Fibroblast of skin of right biceps (primary cell): Measurements from ENCODE around the gene ZNF746.
A peak's percentile ranks its signal among the peaks of the same experiment; 100 is the strongest.
"Not testable (repeated sequence)": the region's sequence is repeated elsewhere in the genome, so short reads cannot be mapped to it uniquely, and the experiment has no call there.

Experiments
- DNase-seq: peaks from one replicate; pipeline ENCODE4 v3.0.0-alpha.2; 2013

The ZNF746 gene

DNA sequence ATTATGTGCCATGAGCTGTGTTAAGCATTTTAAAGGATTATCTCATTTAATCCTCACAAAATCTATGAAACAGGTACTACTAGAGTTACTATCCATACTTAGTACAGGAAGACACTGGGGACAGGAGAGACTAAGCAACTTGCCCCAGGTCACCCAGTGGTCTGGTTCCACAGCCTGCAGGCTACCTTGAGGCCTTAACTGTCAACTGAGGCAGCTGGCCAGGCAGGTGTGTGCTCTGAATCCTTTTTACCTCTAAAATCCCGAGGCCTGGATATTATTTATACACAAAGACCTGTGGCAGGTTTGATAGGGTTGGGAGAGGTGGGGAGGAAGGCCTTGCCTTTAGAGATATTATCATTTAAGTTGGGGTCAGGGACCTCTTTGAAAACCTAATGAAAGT is 39.8 kb downstream of the ZNF746 start:
- DNase-seq: no peak

DNA sequence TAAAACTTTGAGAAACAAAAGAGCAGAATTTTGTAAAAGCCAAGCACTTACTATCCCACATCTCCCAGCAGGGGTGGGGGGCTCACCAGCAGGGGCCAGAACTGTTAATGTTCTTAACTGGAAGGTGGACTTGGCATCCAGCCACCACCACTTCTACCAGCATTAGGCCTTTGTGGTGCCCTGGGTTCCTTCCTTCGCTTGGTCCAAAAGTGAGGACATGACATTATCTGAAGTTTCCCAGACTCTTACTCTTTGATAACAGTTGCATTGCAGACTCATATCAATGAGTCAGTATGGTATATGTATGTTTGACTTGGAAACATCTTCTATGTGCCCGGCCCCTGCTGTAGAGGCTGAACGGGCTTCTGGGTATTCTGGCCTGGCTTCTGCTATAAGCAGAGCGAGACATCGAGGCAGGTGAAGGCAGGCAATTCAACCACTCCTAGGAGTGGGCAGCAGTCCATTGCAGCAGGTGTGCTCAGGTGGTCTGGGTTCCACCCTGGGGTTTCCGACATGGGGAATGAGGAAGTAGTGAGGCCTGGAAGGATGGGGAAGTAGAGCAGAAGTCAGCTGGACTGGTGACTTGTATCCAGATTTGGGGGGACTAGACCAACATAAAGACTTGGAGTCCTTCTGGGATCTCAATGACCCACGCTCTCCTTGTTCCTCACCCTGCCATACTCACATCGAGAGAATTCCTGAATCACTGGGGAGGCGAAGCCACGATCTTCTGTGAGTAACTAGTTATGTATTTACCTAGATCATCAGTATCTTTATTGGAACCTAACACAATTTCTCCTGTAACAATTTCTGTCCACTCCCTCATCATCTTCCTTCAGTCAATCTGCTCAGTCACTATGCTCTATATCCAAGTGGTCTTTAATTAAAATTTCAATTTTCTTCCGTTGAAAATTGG is 40.8 kb downstream of the ZNF746 start:
- peak; percentile 16 for DNase-seq

DNA sequence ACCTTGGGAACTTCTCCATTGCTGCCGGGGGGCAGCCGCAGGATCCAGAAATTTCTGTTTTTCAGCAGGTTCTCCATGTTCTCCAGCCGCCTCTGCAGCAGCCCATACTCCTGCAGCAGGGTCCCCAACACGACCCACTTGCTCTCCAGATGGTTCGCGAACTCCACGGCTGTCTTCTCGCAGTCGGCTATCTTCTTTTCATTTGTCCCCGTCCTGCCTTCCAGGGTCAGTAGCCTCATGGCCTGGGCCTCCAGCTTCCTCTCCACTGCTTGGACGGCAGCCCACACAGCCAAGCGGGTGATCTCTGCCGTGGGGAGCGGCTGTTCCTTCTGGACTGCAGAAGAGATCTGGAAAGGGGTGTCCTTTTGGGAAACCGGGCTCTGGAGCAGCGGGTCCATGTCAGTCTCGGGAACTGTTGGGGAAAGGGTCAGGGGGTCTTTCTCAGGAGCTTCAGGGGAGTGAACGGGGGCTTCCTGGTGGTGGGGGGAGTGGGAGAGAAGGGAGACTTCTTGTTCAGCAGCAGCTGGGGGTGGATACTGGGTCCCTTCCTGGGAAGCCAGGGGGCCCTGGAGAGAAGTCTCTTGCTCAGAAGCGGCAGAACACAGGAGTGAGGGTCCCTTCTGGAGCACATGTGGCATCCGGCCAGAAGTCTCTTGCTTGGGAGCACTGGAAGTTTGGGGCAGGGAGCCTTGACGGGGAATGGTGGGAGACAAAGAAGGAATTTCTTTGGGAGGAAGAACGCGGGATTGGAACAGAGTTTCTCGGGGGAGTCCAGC is 42.2 kb downstream of the ZNF746 start:
- DNase-seq: no peak

DNA sequence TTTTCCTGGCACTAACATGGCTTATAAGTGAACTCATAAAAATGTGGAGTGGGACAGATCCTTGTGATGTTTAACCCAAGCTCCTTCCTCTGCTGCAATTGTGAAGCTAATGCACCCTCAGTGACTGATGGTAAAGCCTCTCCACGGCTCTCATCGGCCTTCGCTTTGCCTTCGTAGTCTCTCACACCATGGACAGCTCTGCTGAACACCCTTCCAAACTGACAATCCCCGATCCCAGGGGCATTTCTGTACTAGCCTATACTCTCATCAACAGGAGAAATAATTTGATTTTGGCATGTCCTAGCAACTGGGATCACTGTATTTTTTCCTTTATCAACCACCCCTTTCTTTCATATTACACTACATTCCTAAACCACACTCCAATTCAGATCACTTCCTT is 42.9 kb downstream of the ZNF746 start:
- no peak for DNase-seq

DNA sequence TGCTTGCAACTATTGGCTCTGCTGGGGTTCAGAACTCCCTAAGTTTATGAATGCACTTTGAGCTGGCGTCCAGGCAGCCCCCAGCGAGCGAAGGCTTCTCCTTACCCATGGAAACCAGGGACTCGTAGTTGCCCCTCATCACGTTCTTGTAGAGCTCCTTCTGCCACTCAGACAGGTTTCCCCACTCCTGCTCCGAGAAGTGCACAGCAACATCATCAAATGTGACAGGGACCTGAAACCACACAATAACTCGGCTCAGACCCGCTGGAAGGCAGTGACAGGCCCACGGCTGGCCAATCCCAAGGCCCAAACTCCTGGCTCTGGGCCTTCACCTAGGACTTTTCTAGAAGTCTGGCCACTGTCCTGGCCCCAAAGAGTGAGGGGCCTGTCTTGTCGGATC is 43.6 kb downstream of the ZNF746 start:
- no peak for DNase-seq

DNA sequence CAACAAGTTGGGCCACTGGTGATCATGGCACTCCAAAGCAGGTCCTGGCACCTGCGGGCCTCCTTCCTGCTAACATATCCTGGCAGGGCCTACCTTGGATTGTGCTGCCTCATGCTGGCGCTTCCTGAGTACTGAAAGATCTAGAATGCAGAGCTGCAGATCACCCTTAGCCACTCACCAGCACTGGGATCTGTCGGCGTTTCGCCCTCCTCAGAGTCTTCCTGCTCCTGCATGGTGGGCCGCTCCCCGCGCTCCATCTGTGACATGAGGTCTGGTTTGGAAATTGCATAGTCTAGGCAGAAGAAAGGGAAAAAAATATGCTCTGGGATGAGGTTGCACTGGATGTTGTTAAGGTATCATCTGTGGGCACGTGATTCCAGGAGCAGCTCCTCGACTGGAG is 46.8 kb downstream of the ZNF746 start:
- DNase-seq: no peak

DNA sequence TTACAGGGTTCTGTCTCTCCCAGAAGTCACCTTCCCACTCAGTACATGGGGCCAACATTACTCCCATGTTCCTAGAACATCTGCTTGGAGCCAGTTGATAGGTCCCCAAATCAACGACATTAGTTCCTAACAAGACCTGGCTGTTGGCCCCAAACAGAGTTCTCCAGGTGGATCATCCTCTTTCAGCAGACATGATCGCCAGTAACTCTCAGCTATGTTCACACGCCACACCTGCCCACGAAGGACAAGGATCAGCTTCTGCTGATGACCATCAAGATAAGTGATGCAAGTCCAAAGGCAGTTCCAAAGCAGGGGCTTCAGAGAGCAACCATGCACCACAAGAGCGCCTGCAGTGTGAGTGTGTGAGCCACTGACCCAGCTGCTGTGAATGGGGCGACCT is 47.7 kb downstream of the ZNF746 start:
- DNase-seq: no peak

DNA sequence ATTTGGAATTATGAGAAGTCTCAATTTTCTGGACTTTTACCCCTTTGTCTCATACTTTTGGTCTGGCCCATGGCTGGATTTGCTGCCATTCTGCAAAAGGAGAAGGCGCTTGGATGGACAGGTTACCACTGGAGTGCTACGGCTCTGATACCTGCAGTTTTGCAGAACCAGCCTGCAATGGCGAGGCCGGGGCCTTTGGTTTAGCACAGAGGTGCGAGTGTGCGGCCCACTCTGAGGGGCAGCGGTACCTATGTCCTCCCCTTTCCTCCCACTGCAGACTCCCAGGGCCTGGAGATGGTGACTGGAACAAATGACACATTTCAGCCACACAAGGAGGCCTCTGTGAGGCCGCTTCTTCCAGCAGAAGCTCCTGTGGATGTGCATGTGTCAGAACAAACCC is 48.6 kb downstream of the ZNF746 start:
- DNase-seq: no peak

DNA sequence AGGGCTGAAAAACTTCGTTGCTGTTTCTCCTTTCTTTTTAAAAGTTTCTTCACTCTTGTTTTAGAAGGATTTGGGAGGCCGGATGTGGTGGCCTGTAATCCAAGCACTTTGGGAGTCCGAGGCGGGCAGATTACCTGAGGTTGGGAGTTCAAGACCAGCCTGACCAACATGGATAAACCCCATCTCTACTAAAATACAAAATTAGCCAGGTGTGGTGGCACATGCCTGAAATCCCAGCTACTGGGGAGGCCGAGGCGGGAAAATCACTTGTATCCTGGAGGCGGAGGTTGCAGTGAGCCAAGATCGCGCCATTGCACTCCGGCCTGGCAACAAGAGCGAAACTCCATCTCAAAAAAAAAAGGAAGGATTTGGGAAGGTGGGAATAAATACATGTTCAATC is 51.6 kb downstream of the ZNF746 start:
- not testable (repeated sequence) for DNase-seq

DNA sequence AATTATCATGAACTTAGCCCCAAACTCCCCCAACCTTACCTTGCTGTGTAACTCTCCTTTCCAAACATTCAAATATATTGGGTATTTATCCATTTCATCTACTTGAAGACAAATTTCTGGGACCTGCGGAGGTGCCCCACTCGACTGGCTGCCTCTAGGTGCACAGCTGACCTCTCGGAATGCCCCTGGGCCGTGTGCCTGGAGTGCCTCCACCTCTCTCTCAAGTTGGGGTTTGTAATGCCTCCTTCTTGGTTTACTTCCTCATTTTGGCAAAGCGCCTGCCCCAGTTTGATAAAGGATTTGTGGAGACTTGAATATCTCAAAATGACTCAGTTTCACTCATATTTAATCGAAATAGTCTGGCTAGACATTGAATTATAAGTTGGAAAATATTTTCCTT is 53.3 kb downstream of the ZNF746 start:
- no peak for DNase-seq

DNA sequence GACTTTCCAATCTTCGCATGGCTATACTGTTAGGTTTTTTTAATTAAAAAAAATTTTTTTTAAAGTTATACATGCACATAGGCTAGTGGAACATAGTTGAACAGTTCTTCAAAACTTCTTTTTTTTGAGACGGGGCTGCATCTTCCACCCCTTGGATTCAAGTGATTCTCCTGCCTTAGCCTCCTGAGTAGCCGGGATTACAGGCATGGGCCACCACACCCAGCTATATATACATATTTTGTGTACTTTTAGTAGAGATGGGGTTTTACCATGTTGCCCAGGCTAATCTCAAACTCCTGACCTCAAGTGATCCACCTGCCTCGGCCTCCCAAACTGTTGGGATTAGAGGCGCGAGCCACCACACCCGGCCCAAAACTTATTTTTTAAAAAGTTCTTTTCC is 54.1 kb downstream of the ZNF746 start:
- no peak for DNase-seq

DNA sequence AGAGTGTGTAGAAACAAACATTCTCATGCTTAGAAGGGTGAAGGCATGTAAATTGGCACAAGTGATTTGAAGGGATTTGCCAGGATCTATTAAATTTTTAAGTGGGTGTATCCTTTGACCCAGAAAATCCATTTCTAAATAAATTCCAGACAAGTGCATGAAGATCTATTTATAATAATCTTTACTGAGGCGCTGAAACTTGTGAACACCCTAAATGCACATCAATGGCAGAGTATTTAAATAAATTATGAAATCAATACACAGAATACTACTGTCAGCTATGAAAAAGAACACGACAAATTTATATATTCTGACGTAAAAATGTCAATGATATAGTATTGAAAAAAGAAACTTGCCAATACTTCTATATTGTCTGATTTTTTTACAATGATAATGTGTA is 54.7 kb downstream of the ZNF746 start:
- no peak for DNase-seq

DNA sequence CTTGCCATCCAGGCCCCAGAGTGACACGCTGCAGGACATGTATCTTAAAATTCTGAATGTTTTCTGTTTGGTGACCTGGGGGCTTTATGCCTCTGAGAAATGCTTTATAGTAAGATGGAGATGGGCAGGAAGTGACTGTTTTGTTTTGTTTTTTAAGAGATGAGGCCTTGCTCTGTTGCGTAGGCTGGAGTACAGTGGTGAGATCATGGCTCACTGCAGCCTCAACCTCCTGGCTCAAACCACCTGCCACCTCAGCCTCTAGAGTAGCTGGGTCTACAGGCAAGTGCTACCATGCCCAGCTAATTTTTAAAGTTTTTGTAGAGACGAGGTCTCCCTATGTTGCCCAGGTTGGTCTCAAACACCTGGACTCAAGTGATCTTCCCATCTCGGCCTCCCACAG is 57.4 kb downstream of the ZNF746 start:
- no peak for DNase-seq

DNA sequence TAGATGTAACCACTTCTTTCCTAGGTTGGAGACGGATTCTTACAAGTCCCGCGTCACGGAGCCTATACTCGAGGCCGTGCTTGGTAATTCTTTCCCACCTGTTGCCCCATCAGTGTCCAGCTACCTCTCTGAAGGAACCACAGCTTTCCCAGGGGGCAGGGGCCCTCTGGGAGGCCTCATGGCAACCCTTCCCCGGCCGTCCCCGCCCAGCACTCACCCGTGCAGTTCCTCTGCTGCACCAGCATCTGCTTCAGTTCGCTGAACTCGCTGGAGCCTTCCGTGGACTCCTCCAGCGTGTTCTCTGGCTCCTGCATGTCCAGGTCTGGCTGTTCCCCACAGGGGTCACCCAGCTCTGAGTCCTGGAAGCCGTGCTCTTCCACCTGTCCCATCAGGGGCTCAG is 61.3 kb downstream of the ZNF746 start:
- no peak for DNase-seq

DNA sequence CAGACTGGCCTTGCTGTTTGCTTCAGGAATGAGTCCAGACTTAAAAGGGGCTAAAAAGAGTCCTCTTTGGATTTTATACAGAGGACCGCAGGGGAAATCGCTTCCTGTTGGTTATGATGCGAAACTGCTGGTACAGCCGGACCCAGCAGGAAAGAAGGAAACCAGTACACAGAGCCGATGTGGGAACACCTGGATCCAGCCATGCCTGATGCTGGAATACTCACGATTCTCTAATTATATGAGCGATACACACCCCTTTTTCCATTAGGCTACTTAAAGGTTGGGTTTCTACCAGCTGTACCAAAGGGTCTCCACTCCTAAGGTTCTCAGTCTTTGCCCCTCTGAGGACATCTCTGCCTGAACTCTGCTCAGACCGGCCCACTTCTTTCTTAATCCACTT is 64.5 kb downstream of the ZNF746 start:
- no peak for DNase-seq

DNA sequence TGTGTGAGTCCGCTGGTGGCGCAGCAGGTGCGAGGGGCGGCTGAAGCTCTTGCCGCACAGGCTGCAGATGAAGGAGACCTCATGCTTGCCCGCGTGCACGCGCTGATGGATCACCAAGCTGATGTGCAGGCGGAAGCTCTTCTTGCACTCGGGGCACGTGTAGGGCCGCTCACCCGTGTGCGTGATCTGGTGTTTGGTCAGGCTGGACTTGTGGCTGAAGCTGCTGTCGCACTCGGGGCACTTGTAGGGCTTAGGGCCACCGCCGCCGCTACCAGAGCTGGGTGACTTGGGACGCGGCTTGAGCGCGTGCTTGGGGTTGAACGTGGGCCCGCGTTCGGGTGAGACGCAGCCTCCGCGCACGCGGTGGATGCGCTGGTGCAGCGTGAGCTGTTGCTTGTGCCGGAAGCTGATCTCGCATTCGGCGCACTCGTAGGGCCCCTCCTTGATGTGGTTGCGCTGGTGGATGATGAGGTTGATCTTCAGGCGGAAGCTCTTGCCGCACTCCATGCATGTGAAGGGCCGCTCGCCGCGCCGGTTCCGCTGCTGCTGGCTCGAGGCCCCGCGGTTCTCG is 65.4 kb downstream of the ZNF746 start:
- no peak for DNase-seq

DNA sequence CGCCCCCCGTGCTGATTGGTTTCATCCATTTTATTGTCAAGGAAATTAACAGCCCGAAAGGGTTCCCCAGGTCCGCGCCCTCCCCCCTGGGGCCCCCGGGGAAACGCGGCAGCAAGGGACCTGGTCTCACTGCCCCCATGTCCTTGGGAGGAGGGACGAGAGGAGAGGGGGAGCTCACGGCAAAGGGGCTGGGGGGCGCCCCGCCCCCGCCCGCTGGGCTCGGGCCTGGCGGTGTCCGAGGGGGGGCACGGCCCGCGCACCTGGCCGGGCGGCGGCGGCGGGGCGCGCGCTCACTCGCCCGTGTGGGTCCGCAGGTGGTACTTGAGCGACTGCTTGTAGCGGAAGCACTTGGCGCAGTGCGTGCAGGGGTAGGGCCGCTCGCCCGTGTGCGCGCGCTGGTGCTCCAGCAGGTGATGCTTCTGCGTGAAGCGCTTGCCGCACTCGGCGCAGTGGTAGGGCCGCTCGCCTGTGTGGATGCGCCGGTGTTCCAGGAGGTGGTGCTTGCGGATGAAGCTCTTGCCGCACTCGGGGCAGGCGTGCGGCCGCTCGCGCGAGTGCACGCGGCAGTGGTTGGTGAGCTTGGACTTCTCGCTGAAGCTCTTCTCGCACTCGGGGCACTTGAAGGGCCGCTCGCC is 66.0 kb downstream of the ZNF746 start:
- DNase-seq: no peak

DNA sequence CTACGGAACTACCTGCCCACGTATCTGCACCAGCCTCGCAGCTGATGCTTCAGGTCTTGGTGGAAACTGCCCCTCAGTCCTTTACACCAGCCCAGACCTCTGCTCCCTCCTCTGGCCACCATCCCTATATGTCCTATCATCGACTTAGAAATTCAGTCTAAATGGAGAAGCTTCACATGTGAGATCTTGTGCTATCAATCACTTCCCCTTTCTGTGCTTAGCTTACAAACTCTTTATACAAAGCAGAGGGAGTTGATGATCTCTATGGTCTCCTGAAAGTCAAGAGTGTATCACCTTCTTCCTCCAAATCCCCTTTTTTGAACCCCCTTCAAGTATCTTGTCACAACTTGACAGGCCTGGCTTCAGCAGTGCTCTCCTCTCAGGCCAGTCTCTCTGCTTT is 67.4 kb downstream of the ZNF746 start:
- no peak for DNase-seq

DNA sequence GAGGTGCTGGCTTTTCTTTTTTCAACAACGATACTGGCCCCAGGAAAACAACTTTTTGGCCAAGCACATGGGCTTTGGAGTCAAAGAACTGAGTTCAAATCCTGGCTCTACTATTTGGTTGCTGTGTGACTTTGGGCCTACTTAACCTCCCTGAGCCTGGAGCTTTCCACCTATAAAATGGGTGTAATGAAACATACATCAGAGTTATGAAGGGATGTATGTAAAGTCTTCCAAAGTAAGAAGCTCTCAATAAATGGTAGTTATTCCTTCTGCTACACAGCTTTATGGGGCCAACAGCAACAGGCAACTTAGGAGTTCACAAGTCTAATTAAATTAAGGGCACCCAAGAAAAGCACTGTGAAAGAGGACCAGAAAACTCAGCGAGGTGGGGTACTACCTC is 69.7 kb downstream of the ZNF746 start:
- no peak for DNase-seq

DNA sequence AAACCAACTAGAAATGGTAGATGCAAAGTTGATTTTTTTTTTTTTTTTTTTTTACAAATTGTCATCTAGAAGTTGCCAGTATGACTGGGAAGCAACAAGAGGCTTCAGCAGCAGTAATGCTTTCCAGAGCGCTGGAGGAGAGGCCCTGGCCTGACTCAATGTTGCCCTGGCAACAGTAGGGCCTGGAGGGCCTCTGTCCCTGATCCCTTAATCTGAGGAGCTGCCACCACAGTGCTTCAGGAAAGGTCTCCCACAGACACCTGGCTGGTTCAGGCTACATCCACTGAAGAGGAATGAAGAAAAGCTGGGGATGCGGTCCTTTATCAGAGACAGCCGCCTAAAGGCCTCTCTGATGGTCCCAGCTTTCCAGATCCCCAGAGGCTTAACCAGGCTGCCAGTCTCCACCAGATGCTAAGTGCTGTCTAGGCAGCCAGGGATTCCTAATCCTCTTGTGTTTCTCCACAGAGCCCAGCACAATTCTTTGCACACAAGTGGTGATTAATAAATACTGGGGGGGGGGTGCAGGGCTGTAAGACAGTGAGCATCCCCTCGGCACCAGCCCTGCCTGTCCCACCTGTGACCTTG is 70.4 kb downstream of the ZNF746 start:
- DNase-seq: no peak

DNA sequence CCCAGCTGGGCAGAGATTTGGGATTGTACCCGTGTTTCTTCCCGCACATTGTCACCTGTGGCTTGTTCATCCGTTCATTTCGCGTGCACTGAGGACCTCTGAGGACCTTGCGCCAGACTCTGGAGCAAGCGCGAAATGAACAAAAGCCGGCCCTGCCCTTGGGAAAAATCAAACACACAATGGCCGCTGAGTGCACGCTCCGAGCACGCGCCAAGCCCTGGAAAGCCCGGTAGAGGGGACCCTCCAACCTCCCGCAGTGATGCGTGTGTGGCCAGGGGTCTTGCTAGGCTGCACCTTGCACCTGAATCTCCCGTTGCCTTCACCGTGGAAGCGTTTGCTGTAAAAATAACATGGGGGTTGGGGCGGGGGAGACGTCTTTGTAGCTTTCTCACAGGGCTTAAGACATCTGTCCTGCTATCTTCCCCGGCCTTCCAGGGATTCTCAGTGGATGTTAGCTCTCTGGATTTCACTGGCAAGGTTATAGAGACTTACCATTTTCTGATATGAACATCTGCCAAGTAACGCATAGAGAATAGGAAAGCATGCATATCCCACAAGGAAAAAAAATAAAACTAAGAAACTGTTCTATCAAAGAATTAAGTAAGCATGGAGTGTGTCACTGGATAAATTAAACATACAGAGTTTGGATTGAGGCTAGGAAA is 74.0 kb downstream of the ZNF746 start:
- no peak for DNase-seq

DNA sequence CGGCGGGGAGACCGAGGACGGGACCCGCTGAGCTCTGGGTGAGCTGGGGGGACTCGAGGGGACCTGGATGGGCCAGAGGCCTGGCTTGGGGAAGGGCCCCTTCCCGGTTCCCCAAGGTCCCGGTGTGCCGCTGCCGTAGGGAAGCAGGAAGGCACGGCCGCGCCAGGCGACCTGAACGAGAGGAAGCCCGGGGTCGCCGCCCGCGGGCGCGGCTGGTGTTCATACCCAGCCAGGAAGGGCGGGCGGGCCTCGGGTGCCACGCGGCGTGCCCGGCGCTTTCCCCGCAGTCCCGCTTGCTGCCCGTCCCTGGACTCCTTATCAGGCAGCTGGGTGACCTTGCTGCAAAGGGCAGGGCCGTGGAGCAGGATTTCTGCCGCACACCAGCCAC is 74.7 kb downstream of the ZNF746 start:
- DNase-seq: no peak
